ENCODE data around the gene GMDS.

Gene GMDS

DNA sequence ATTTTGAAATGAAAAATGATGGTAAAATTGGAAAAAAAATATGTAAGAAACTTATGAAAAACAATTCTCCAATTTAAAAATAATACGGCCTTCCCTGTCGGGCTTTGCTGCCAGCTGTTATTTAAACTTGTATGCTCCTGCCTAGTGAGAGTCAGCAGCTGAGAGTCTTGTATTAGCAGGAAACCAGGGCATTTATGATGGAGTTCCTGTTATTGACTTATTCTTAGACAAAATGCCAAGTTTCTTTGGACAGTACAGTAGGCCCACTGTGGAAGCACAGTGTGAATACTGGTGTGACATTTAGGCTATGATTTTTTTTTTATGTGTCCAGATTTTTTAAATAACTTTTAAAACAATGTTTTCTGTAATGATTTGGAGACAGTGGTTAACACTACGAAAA is 42.1 kb downstream of the GMDS start:
- DNase-seq = no peak

DNA sequence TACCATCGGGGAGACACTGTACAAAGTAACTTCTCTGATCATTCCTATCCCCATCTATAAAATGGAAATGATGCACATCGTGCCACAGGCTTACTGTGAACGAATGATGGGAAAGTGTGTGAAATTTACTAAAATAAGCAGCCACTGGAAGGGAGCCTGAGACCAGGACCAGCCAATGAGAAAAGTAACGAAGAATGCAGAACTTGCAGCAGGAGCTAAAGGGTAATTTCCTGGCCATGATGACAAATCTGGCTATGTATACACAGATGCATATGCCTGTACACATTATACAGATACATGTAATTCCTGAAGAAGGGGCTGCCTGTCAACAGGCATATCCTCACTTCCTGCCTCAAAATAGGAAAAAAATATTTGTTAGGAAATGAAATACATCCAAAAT is 47.4 kb downstream of the GMDS start:
- DNase-seq = no peak

DNA sequence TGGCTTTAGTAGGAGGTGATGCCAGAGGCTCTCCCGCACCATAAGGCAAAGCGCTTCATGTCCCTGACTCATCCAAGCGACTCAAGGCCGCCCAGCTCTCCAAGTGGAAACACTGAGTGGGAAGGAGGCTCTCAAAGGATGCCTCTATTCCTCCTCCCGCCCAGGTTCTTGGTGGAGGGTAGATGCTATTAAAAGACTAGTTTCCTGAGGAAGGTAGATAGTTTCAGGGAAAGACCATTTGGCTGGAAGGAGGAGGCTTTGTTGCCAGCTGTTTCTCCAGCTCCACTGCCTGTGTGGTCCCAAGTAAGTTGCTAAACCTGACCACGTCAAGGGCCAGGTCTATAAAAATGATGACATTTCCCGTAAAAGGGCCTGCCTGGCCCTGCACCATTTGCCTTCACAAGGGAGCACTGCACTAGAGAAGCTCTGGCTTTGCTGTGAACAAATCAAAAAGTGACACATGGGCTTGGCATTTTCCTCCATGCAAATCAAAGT is 48.2 kb downstream of the GMDS start:
- peak in 1 of 4 experiments; percentile 13 for DNase-seq

DNA sequence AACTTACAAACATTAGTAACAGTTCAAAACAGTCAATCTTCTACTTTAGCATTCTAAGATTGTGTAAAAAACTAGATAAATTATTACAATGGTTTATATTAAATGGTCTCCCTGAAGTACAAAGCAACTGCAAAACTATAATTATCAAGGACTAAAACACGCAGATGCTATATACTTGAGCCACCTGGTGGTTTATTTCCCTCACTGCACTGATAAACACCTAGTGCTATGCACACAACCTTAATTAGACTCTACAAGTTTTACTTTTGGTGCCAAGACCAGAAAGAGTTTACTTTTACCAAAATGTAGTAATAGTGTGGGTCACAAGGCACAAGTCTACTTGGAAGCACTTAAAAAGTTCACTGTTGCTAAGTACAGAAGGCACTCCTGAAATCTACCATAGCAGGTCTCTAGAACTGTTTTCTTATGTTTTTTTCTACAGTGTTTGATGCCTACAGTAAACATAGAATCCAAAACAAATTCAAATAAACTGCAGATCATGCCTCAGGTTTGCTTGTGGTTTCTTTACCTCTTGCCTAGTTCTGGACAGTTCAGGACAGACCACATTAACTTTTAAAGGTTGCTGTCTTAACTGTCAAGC is 49.2 kb downstream of the GMDS start:
- peak; percentile 40 to 68 (median 61) for DNase-seq

DNA sequence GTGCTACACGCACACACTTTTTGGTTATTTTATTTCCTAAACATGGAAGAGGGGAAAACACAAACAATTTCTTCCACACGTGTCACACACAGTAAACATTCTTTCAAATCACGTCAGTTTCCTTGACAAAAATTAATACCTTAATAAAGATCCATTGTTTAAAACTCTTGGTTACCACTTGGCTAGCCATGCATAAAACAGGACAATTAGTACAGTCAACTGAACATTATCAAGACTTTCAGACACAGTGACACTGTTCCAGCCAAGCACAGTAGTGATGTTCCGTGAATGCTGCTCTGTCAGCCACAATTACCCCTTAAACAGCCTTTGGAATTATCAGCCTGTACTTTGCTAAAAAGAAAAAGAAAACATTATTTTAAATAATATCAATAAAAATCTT is 50.8 kb downstream of the GMDS start:
- no peak for DNase-seq

DNA sequence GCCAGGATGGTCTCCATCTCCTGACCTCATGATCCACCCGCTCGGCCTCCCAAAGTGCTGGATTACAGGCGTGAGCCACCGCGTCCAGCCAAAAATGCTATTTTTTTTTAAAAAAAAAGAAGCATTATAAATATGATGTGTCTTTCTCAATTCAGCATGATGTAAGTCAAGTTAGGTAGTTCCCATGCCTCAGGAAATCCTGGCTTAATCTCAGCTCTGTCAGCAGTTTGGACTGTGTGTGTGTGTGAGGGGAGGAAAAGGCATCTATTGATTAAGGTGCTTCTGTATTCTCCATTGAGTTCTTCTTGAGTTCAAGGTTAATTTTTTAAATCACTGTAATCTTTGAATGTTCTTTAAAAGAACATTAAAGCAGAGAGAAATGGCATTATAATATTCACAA is 51.5 kb downstream of the GMDS start:
- peak in 1 of 4 experiments; percentile 9 for DNase-seq

DNA sequence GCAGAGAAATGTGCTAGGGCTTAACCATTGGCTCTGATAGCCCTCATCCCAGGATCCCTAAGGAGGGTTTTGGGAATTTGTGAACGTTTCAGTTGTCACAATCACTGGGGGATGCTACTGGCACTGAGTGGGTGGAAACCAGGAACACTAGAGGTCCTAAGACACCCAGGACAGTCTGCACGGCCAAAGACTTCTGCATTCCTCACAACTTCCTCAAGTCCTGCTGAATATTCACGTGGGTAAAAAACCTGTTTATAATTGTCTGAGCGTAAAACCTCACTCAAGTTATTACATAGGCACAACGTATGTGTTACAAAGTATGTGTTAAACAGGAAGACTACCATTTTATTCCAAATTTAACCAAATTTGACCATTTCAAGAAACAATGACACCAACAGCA is 52.4 kb downstream of the GMDS start:
- DNase-seq = peak; percentile 53 to 80 (median 70)

DNA sequence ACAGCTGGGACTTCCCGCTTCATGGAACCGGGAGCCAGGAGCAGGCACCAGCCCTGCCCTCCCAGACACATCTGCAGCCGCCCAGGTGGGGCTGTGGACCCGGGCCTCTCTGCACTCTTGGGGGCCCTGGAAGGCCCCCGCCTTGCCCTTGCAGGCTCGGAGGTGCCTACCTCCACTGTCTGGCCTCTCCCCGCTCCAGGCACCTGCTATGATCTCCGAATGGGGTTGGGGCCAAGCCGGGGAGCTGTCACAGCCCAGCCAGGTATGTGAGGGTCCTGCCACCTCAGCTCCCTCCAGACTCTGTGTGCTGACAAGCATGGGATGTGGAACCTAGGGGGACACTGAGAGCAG is 54.0 kb downstream of the GMDS start:
- no peak for DNase-seq

DNA sequence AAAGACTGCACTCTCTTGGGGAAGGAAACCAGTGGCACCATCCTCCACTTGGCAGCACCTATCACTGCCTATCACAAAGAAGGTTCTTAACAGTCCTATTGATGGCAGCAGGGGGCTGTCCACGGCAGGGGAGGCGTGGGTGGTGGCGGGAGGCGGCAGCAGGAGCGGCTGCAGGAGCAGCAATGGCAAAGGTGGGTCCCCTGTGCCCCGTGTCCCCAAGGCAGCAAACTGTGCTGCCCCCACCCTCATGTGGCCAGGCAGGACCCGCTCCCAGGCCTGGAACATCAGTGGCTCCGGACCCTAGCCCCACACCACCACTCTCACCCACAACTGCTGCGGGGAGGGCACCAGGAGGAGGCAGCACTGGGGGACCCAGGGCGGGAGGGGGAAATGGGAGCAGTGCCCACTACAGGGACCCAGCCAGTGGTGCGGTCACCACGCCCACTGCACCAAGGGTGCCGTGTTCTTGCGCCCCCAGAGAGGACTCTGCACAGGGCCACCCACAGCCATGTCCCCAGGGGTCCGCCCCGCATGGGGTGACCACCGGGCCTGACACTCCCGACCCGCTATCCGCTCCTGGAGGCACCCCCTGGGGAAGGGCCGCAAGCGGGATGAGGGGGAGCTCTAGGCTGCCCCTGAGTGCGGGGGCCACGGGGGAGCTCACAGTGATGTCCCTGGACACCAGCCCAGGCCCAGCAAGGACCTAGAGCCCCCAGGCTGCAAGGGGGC is 54.6 kb downstream of the GMDS start:
- DNase-seq = no peak

DNA sequence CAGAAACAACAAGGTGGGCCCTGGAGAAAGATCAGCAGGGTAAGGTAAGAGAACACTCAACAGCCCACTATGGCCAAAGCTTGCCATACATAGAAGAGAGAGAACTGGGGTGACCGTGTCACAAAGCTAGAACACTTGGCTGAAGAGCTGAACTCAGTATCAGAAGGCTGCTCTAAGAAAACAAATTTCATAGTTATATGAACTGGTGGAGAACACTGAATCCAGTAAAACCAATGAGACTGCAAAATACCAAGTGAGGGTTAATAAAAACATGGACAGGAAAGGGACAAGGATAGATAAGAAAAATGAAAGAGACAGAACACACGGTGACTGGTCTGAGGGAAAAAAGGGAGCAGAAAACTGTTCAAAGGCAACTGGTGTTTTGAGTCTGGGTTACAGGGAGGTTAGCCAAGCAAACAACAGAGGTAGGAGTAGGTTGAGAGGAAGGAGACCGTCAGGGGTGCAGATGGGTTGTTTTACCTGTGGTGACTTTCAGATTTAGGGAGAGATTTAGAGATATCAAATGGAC is 56.5 kb downstream of the GMDS start:
- DNase-seq = no peak

DNA sequence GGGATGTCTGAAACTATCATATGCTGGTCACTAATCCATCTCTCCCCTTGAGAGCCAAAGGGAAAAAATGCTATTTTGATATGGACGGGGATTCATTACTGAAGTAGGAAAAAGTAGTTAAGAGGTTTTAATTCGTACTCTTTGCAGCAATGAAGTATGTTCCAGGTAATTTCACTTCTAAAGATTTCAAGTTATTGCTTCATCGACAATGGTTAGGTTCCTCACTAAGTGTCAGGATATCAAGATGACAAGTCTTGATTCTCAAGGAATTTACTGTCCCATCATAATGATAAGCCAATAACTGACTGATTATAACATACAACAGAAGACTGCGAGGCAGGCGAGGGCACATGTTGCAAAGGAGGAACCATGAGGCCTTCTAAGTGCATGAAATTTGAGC is 57.0 kb downstream of the GMDS start:
- DNase-seq = no peak

DNA sequence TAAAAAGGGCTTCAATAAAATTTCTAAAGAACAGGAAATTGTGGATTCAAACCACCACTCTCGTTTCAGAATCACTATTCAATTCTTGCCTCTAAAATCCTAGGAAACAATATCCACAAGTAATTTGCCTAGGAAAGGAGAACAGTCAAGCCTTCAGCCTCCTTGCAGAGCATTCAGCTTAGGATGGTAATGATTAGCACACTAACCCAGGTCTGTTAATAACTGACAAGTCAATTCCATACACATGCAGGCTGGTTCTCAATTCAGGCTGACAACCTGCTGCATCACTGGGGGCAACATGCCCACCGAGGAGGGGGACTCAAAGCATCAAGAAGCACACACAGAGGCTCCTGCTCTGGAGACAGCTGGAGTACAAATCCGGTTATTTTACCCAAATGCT is 57.6 kb downstream of the GMDS start:
- no peak for DNase-seq

DNA sequence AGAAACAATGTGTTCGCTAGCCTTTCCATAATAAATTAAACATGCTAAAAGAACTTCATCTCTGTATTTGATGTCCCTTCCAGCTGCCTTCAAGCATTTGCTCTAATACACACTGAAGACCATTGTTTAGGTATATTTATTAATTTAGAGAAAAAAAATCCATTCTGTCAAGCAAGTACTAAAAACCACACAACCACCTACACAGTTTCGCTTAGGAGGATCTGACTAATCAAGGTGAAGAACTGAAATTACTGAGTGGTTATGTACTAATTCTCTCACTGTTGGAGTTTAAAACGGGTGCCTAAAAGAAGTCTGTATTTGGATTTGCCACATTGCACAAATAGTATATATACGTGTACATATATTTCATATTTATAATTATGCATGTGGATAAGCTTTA is 58.9 kb downstream of the GMDS start:
- DNase-seq = no peak

DNA sequence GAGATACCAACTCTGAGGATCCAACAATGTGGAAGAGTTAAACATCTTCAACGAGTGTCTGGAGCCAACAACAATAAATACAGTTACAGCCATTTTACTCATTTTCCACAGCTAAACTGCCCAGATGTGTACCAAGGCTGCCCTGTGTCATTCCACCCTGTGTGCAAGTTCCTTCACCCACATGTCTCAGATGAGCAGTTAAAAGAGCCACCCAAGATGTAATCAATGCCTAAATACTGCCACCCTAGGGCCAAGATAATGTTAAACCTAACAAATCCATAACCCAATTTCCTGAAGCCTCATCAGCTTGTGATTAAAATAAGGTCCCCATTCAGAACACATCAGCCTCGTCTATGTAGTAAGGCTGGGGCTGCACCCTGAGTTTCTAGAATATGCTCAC is 59.9 kb downstream of the GMDS start:
- no peak for DNase-seq

DNA sequence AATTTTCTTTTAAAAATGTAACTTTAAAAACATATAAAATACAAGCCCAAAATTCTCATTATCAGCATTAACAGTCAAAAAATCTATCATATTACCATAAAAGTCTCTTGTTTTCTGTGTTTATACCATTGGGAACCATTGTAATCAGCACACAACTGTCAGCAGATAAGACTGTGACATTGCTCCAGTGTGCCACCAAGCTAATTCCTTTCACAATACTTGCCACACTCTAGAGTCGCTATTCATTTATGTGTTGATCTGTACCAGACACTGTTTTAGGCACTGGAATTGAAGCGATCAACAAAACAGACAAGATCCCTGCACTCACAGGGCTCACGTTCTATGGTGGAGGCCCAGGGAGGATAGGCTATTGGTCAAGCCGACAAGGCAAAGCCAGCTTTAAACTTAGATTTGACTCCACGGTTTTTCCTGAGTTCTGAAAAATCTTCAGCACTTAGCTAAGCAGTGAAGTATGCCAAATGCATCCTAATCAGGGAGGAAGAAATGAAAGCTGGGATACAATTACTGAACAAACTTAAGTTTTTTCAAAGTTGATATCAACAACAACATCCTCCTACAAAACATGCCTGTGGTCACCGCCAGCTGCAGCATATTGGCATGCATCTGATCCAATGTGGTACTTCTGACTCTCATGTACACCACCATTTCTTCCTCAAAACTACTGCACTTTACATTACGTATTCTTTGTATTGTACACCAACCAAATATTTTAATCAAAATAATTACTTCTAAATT is 60.5 kb downstream of the GMDS start:
- DNase-seq = no peak

DNA sequence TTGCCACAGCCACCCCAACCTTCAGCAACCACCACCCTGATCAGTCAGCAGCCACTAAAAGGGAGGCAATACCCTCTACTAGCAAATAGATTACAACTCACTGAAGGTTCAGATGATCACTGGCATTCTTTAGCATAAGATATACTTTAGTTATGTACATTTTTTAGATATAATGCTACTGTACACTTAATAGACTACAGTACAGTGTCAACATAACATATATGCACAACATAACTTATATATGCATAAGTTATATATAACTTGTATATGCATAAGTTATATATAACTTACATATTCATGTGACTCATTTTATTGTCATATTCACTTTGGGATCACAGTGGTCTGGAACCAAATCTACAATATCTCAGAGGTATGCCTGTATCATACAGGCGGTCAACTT is 61.7 kb downstream of the GMDS start:
- no peak for DNase-seq

DNA sequence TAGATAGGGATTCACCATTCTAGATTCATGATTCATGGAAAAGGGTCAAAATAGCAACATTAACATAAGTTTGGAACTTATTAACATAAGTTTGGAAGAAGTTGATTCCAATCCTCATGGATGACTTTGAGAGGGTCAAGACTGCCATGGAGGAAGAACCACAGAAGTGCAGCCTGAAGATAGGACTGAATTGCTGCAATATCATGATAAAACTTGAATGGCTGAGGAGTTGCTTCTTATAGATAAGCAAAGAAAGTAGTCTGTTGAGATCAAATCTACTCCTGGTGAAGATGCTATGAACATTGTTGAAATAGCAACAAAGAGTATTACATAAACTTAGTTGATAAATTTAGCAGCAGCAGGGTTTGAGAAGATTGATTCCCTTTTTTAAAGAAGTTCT is 62.2 kb downstream of the GMDS start:
- no peak for DNase-seq

DNA sequence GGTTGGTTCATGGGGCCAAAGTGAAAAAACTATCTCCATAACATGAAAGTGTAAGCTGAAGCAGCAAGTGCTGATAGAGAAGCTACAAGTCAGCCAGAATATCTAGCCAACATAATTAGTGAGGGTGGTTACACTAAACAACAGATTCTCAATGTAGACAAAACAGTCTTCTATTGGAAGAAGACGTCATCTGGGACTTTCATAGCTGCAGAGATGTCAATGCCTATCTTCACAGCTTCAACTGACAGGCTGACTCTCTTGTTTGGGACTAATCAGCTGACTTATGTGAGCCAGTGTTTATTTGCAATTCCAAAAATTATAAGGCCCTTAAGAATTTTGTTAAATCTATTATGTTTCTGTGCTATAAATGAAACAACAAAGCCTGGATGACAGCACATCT is 63.2 kb downstream of the GMDS start:
- no peak for DNase-seq

DNA sequence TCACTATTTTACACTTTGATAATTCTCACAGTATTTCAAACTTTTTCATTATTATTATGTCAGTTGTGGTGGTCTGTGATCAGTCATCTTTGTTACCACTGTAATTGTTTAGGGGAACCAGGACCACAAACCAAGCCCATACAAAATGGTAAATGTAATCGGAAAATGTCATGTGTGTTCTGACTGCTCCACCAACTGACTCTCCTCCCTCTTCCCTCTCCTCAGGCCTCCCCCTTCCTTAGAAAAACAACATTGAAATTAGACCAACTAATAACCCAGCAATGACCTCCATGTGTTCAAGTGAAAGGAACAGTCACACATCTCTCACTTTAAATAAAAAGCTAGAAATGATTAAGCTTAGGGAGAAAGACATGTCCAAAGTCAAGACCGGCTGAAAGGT is 63.8 kb downstream of the GMDS start:
- DNase-seq = no peak

DNA sequence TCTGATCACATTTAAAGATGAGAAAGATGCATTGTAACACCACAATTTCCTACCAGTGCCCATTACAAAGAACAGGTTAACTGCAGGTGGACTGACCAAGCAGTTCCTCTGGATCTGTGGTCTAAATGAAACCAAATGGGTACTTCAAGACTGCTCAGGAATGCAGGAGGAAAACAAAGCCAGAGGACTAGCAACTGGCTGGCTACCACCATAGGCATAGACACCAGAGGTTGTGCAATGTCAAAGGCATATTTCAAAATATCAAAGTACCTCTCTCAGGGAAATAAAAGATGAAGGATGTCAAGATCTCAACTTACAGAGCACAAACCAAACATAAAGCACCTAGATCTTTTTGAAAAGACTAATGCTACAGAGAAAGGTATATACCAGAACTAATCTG is 65.5 kb downstream of the GMDS start:
- no peak for DNase-seq

DNA sequence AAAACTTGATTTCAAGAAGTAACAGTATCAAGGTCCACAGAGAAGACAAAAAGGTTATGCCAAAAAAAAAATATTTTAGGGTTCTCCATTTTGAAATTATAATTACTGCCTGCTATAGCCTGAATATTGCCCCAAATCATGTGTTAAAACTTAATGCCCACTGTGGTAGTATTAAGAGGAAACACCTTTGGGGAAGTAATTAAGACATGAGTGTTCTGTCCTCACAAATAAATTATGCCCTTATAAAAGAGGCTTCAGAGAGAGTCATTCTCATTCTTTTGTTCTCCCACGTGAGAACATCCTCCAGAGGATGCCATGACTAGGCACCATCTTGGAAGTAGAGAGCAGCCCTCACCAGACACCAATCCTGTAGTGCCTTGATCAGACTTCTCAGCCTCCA is 66.2 kb downstream of the GMDS start:
- DNase-seq = no peak

DNA sequence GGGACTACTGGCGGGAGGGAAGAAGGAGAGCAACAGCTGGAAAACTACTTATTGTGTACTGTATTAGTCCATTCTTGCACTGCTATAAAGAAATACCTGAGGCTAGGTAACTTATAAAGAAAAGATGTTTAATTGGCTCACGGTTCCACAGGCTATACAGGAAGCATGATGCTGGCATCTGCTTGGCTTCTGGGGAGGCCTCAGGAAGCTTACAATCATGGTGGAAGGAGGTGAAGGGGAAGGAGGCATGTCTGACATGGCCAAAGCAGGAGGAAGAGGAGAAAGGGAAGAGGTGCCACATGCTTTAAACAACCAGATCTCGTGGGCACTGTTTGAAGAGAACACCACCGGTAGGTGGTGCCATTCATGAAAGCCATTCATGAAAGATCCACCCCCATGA is 67.3 kb downstream of the GMDS start:
- DNase-seq = no peak

DNA sequence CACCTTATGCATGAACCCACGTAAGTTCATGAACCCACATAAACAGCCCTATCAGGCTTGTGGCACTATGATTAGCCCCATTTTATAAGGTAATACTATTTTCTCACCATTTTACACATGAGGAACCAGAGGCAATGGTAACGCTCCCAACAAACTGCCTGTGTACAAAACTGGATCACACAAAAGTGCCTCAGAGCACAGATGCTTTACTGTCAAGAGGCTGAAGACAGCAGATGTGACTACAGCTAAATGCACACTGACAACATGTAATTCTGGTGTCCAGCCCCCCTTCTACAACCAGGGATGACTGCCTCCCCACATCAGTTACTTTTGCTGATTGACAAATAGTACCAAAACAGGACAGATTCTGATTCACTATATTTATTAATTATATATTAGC is 69.6 kb downstream of the GMDS start:
- DNase-seq = no peak

Measured in suppressor macrophage (primary cell).